VCaP (cell line): ENCODE measurements around the gene VDAC2.
"Not testable (repeated sequence)": the region's sequence is repeated elsewhere in the genome, so short reads cannot be mapped to it uniquely, and the experiment has no call there.

Experiments
- H3K27ac ChIP-seq: fragments of 450-650 bp; 2 replicates; pipeline ENCODE4 v1.5.1; 2017
- CTCF ChIP-seq: fragments of 450-650 bp; conservative IDR thresholded peaks from 2 replicates; pipeline ENCODE4 v1.5.1; 2017; ENCODE audit warnings: mild to moderate bottlenecking, moderate library complexity

VDAC2 gene

GRCh38 chr10:75211007-75211691 is 553 bp downstream of the VDAC2 start:
- H3K27ac ChIP-seq: peak overlapping the region; percentile 98

GRCh38 chr10:75212343-75212742 is 1.7 kb downstream of the VDAC2 start:
- TF ChIP-seq CTCF: no peak
- H3K27ac ChIP-seq: peak overlapping the region; percentile 98; the same call in 1 of the 2 replicates

More at GRCh38 chr10:75211007-75211691, 553 bp downstream of the VDAC2 start:
- TF ChIP-seq CTCF: no peak

- H3K27ac ChIP-seq: no peak overlapping the region
- no peak for TF ChIP-seq CTCF
These were observed 9.7 kb downstream of the VDAC2 start for GRCh38 chr10:75220274-75220673.

GRCh38 chr10:75221492-75221891 is 10.9 kb downstream of the VDAC2 start:
- not testable (repeated sequence) for H3K27ac ChIP-seq

GRCh38 chr10:75223507-75223906 is 12.9 kb downstream of the VDAC2 start:
- TF ChIP-seq CTCF: no peak
- peak overlapping the region; percentile 11; the same call in 1 of the 2 replicates for H3K27ac ChIP-seq

GRCh38 chr10:75226095-75226494 is 15.5 kb downstream of the VDAC2 start:
- TF ChIP-seq CTCF: no peak
- no peak overlapping the region; the same call in 1 of the 2 replicates for H3K27ac ChIP-seq

GRCh38 chr10:75226656-75227055 is 16.1 kb downstream of the VDAC2 start:
- TF ChIP-seq CTCF: no peak
- no peak overlapping the region for H3K27ac ChIP-seq

GRCh38 chr10:75228278-75228677 is 17.7 kb downstream of the VDAC2 start:
- TF ChIP-seq CTCF: no peak
- no peak overlapping the region for H3K27ac ChIP-seq
